ENCODE measurements around the gene SOX5. TPM values are rescaled to one million over a fixed set of nuclear protein-coding genes. Genes with fewer than 3 reads are reported as not detected.
"Not testable (repeated sequence)": the region's sequence is repeated elsewhere in the genome, so short reads cannot be mapped to it uniquely, and the experiment has no call there.

The SOX5 gene
- total and polyA plus RNA-seq, 11 donors: 0.49 to 4.9 (median 2.5) TPM

DNA sequence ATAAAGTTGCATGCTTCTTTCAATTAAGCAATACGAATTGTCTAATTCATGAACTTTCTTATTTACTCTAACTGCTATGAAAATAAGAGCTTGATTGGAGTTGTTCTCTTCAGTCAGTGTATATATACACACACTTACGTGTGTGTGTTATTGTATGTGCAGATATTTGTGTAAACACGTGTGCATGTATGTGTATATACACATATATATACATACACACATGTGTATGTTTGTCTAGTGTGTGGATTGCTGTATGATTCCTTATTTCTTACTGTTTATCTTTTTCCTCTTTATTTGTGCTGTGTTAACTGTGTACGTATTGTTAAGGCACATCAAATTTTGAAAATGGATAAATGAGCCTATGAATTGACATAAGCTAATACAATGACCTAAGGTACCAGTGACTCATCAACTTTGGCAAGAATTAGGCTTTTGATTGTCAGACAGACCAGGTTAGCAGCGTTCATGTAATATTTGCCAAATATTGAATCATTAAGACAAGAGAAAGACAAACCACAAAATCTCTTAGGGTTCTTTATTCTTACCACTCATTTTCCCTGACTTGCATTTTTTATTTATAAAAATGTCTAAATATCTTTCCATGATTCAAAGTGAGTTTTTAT is 423.9 kb downstream of the SOX5 start:
- H3K4me3 ChIP-seq: no peak overlapping the region
- no peak for DNase-seq
- intact Hi-C loops (cut with DNase I): no loop called here
- TF ChIP-seq, protein P1, sequence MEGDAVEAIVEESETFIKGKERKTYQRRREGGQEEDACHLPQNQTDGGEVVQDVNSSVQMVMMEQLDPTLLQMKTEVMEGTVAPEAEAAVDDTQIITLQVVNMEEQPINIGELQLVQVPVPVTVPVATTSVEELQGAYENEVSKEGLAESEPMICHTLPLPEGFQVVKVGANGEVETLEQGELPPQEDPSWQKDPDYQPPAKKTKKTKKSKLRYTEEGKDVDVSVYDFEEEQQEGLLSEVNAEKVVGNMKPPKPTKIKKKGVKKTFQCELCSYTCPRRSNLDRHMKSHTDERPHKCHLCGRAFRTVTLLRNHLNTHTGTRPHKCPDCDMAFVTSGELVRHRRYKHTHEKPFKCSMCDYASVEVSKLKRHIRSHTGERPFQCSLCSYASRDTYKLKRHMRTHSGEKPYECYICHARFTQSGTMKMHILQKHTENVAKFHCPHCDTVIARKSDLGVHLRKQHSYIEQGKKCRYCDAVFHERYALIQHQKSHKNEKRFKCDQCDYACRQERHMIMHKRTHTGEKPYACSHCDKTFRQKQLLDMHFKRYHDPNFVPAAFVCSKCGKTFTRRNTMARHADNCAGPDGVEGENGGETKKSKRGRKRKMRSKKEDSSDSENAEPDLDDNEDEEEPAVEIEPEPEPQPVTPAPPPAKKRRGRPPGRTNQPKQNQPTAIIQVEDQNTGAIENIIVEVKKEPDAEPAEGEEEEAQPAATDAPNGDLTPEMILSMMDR (IDR thresholded peaks at IDR 0.05): no peak
- TF ChIP-seq POLR2A (IDR thresholded peaks at IDR 0.05): no peak
- WGBS, 4 donors: 83 to 87% (median 84%) methylated on average over 5 of the region's 5 CpGs
- no peaks in the 10 kb centered on the region for H3K27me3 ChIP-seq
- H3K9me3 ChIP-seq: peaks cover 0 to 27% (median 0%) of the 10 kb centered on the region in 12 donors
- H3K27ac ChIP-seq: no peak overlapping the region
- no peaks in the 10 kb centered on the region for H3K36me3 ChIP-seq
- no peaks in the 10 kb centered on the region for H3K4me1 ChIP-seq
- ATAC-seq: no peak

DNA sequence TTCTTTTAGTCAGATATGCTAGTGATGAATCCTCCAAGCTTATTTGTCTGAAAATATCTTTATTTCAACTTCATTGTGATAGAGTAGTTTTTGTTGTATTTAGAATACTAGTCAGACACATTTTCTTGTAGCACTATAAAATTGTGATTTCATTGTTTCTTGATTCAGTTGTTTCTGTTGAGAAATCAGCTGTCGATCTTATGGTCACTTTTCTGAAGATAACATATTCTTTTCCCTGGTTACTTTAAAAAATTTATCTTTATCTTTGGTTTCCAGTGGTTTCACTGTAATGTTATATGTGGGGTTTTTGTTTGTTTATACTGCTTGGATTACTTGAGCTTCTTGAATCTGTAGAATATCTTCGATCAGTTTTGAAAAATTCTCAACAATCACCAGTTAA is 426.1 kb downstream of the SOX5 start:
- no peaks in the 10 kb centered on the region for H3K4me1 ChIP-seq
- H3K27me3 ChIP-seq: no peaks in the 10 kb centered on the region
- no peak overlapping the region for H3K4me3 ChIP-seq
- no peak for ATAC-seq
- WGBS, 4 donors: 85 to 87% (median 86%) methylated on average over 2 of the region's 2 CpGs
- DNase-seq: no peak
- H3K36me3 ChIP-seq: no peaks in the 10 kb centered on the region
- TF ChIP-seq, protein P1 (IDR thresholded peaks at IDR 0.05): no peak
- no peak for TF ChIP-seq POLR2A (IDR thresholded peaks at IDR 0.05)
- peaks cover 0 to 27% (median 0%) of the 10 kb centered on the region in 12 donors for H3K9me3 ChIP-seq
- intact Hi-C loops (cut with DNase I): no loop called here
- H3K27ac ChIP-seq: no peak overlapping the region

DNA sequence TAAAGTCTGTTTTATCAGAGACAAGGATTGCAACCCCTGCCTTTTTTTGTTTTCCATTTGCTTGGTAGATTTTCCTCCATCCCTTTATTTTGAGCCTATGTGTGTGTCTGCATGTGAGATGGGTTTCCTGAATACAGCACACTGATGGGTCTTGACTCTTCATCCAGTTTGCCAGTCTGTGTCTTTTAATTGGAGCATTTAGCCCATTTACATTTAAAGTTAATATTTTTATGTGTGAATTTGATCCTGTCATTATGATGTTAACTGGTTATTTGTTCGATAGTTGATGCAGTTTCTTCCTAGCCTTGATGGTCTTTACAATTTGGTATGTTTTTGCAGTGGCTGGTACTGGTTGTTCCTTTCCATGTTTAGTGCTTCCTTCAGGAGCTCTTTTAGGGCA is 430.0 kb downstream of the SOX5 start:
- 68 to 88% (median 76%) methylated on average over 1 of the region's 1 CpG for WGBS, 4 donors
- DNase-seq; H3K27me3 ChIP-seq; H3K4me3 ChIP-seq; intact Hi-C loops (cut with DNase I); ATAC-seq; H3K27ac ChIP-seq; H3K36me3 ChIP-seq; H3K4me1 ChIP-seq: not testable (repeated sequence)
- H3K9me3 ChIP-seq: peaks cover 0 to 18% (median 0%) of the 10 kb centered on the region in 12 donors

DNA sequence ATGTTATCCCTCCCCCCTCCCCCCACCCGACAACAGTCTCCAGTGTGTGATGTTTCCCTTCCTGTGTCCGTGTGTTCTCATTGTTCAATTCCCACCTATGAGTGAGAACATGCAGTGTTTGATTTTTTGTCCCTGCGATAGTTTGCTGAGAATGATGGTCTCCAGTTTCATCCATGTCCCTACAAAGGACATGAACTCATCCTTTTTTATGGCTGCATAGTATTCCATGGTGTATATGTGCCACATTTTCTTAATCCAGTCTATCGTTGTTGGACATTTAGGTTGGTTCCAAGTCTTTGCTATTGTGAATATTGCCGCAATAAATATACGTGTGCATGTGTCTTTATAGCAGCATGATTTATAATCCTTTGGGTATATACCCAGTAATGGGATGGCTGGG is 433.7 kb downstream of the SOX5 start:
- H3K9me3 ChIP-seq: peaks cover 0 to 12% (median 0%) of the 10 kb centered on the region in 12 donors
- ATAC-seq; H3K27ac ChIP-seq; H3K27me3 ChIP-seq; H3K36me3 ChIP-seq; DNase-seq; intact Hi-C loops (cut with DNase I); H3K4me3 ChIP-seq; H3K4me1 ChIP-seq: not testable (repeated sequence)
- 79 to 89% (median 86%) methylated on average over 6 of the region's 6 CpGs for WGBS, 4 donors

DNA sequence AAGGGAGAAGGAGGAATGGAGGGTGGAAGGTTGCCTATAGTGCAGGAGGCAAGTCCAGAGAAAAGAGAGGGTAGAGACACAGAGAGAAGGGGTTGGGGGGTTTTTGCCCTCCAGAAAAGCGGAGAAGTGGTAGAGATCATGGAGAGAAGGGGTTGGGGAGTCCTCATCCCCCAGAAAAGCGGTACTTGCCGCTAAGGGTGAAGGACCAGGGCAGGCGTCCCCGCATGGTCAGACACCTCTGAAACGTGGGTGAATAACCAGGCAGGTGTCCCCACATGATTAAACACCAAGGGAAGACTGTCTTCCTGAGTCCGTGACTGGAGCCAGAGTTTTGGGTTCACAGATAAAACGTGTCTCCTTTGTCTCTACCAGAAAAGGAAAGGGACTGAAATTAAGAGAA is 439.0 kb downstream of the SOX5 start:
- TF ChIP-seq POLR2A (IDR thresholded peaks at IDR 0.05): no peak
- TF ChIP-seq, protein P1 (IDR thresholded peaks at IDR 0.05): no peak
- ATAC-seq: no peak
- Histone ChIP-seq H3K27me3 (no peaks in the 10 kb centered on the region), H3K27ac (no peak overlapping the region), H3K4me1 (no peaks in the 10 kb centered on the region), H3K4me3 (no peak overlapping the region), H3K9me3 (peaks cover 0 to 12% (median 0%) of the 10 kb centered on the region in 12 donors), H3K36me3 (no peaks in the 10 kb centered on the region)
- no peak for DNase-seq
- WGBS, 4 donors: 81 to 85% (median 84%) methylated on average over 8 of the region's 8 CpGs
- intact Hi-C loops (cut with DNase I): no loop called here

DNA sequence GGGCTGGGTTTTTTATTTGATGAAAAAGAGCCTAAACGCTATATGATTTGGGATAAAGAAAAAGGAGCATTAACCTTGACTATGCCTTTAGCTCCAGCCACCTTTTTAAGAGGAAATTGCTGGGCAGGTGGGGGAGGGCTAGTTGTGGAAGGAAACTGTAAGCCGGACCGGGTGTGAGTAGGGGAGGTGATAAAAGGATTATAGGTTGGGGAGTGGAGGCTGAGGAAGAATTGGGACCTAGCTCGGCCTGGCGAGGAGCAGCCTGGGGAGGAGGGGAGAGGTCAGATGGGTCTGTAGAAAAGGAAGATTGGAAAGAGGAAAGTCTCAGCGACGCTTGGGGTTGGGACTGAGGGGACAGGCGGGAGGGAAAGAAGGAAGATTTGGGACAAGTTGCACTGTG is 439.6 kb downstream of the SOX5 start:
- 63 to 73% (median 71%) methylated on average over 8 of the region's 8 CpGs for WGBS, 4 donors
- not testable (repeated sequence) for H3K27me3 ChIP-seq

DNA sequence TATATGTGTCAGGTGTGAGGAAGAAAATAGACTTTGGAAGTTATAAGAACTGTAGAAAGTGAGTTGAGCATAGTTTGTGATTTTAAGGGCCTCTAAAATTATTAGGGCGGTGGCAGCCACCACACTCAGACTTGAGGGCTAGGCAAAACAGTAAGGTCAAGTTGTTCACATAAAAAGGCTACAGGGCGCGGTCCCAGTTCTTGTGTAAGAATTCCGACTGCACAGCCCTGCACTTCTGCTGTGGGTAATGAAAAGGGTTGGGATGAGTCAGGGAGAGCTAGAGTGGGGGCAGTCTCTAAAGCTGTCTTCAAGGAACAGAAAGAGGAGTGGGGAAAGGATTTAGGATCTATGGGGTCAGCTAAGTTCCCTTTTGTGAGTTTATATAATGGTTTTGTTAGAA is 441.7 kb downstream of the SOX5 start:
- H3K27me3 ChIP-seq; intact Hi-C loops (cut with DNase I); H3K4me1 ChIP-seq; DNase-seq; H3K9me3 ChIP-seq; ATAC-seq; H3K36me3 ChIP-seq; H3K4me3 ChIP-seq; H3K27ac ChIP-seq: not testable (repeated sequence)
- 90 to 96% (median 94%) methylated on average over 4 of the region's 4 CpGs for WGBS, 4 donors

More for the DNA sequence above, 439.6 kb downstream of the SOX5 start:
- ATAC-seq; H3K27ac ChIP-seq; H3K9me3 ChIP-seq; H3K4me1 ChIP-seq; DNase-seq; H3K4me3 ChIP-seq; H3K36me3 ChIP-seq; intact Hi-C loops (cut with DNase I): not testable (repeated sequence)

DNA sequence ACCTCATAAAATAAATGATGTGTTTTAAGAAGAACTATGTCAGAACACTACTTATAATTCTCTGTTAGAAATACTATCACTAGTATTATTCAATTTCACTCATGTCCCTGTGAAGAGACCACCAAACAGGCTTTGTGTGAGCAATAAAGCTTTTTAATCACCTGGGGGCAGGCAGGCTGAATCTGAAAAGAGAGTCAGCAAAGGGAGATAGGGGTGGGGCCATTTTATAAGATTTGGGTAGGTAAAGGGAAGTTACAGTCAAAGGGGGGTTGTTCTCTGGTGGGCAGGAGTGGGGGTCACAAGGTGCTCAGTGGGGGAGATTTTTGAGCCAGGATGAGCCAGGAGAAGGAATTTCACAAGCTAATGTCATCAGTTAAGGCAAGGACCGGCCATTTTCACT is 443.7 kb downstream of the SOX5 start:
- 29 to 64% (median 39%) methylated on average over 1 of the region's 1 CpG; no CpG with 5 or more reads in 1 of the 4 donors for WGBS, 4 donors
- intact Hi-C loops (cut with DNase I); DNase-seq; H3K9me3 ChIP-seq; ATAC-seq; H3K27ac ChIP-seq; H3K4me3 ChIP-seq; H3K4me1 ChIP-seq; H3K27me3 ChIP-seq; H3K36me3 ChIP-seq: not testable (repeated sequence)

Data from heart left ventricle (tissue), 16 donors.